HCT116 (cell line): Measurements from ENCODE around the gene EMC10. TPM values are rescaled to one million over a fixed set of nuclear protein-coding genes. Genes with fewer than 3 reads are reported as not detected.
A peak's percentile ranks its signal among the peaks of the same experiment; 100 is the strongest.

ENCODE experiments used
- ATAC-seq: fragments of 200-7000 bp; cut with Tn5 transposase; 2 replicates; pipeline ENCODE4 v1.9.1; 2020; ENCODE audit warnings: mild to moderate bottlenecking, moderate library complexity
- BruUV-seq: library from RNA; stranded (reverse); fragments of 400-500 nt; replicated peaks from 2 replicates; lab custom pipeline; 2021; lab: Mats Ljungman, UMichigan
- CTCF ChIA-PET: fragments of 300-600 bp; sonication (Branson Sonifier 250); formaldehyde crosslinking; loops from one replicate; lab custom pipeline; 2021; ENCODE audit warnings: antibody characterized with exemption; lab: Charles Lee
- POLR2A ChIA-PET: fragments of 300-600, 350-600 bp; sonication (Branson Sonifier 250); formaldehyde crosslinking; loops from one replicate; lab custom pipeline; 2021; ENCODE audit warnings: antibody characterized with exemption; lab: Charles Lee
- RAD21 ChIA-PET, 2 experiments: fragments of 300-600 bp; sonication (Branson Sonifier 250); formaldehyde crosslinking; loops; one replicate each; lab custom pipeline; 2023; ENCODE audit warnings: low total read pairs in 2 of 2; ENCODE audit not compliant: uncharacterized antibody in 2 of 2, unreplicated experiment in 2 of 2, low non-redundant PET in 1 of 2; lab: Charles Lee
- DNase-seq: peaks from one replicate; pipeline ENCODE4 v3.0.0-alpha.2; 2010; ENCODE audit warnings: low read depth, low spot score
- H2AFZ ChIP-seq: fragments of 200-600 bp; shearing (Covaris generic), sonication (generic); 2 replicates; pipeline ENCODE4 v1.6.1; 2017; ENCODE audit warnings: low read depth, mixed run types, mixed read lengths, antibody characterized with exemption, low read length; ENCODE audit not compliant: poor library complexity, severe bottlenecking
- H3K27ac ChIP-seq: 2 replicates; pipeline ENCODE4 v1.5.1; 2012; ENCODE audit warnings: low read depth, low read length
- H3K27me3 ChIP-seq: fragments of 200-600 bp; sonication (generic); 2 replicates; pipeline ENCODE4 v1.6.1; 2016; ENCODE audit warnings: mixed run types, low read length, mixed read lengths; ENCODE audit not compliant: insufficient read depth
- H3K36me3 ChIP-seq, 2 experiments: fragments of 200-500 bp in 1 of 2; fragments of 200-600 bp in 1 of 2; sonication (Bioruptor generic) in 1 of 2; sonication (generic) in 1 of 2; 2 replicates each; pipeline versions ENCODE4 v1.5.1 to v1.6.1; 2014 to 2016; ENCODE audit warnings: low read length in 2 of 2, inconsistent platforms in 1 of 2, mixed read lengths in 1 of 2, mixed run types in 1 of 2; ENCODE audit not compliant: insufficient read depth in 2 of 2, control insufficient read depth in 1 of 2
- H3K4me1 ChIP-seq, 2 experiments: fragments of 200-600 bp in 1 of 2; sonication (generic) in 1 of 2; 2 replicates each; pipeline versions ENCODE4 v1.5.1 to v1.6.1; 2012 to 2017; ENCODE audit warnings: low read length in 2 of 2, inconsistent platforms in 1 of 2, mild to moderate bottlenecking in 1 of 2, mixed read lengths in 1 of 2, mixed run types in 1 of 2, moderate library complexity in 1 of 2; ENCODE audit not compliant: insufficient read depth in 2 of 2, control insufficient read depth in 1 of 2
- H3K4me2 ChIP-seq: fragments of 200-600 bp; sonication (generic); 2 replicates; pipeline ENCODE4 v1.6.1; 2017; ENCODE audit warnings: mixed run types, low read length, mixed read lengths
- H3K4me3 ChIP-seq, 2 experiments: fragments of 200-600 bp in 1 of 2; sonication (generic) in 1 of 2; replicated peaks in 1 of 2; 2 replicates each; pipeline ENCODE4 v1.5.1; 2011 to 2016; ENCODE audit warnings: low read length in 2 of 2, control low read depth in 1 of 2, low read depth in 1 of 2, mild to moderate bottlenecking in 1 of 2, mixed read lengths in 1 of 2, mixed run types in 1 of 2
- H3K79me2 ChIP-seq: fragments of 200-600 bp; sonication (generic); 2 replicates; pipeline ENCODE4 v1.6.1; 2017; ENCODE audit warnings: mild to moderate bottlenecking, mixed run types, low read length, moderate library complexity, mixed read lengths; ENCODE audit not compliant: insufficient read depth
- H3K9ac ChIP-seq: fragments of 200-600 bp; sonication (generic); 2 replicates; pipeline ENCODE4 v1.6.1; 2016; ENCODE audit warnings: low read length, mixed read lengths
- H3K9me2 ChIP-seq: fragments of 200-600 bp; sonication (generic), shearing (Covaris generic); 2 replicates; pipeline ENCODE4 v1.6.1; 2017; ENCODE audit warnings: mixed run types, mild to moderate bottlenecking, moderate library complexity; ENCODE audit not compliant: insufficient read depth
- H3K9me3 ChIP-seq, 2 experiments: fragments of 200-500 bp in 1 of 2; fragments of 200-600 bp in 1 of 2; sonication (Bioruptor generic) in 1 of 2; sonication (generic) in 1 of 2; 2 replicates each; pipeline ENCODE4 v1.6.1; 2014 to 2017; ENCODE audit warnings: low read length in 2 of 2, mixed read lengths in 2 of 2, inconsistent platforms in 1 of 2, low read depth in 1 of 2, mild to moderate bottlenecking in 1 of 2, mixed run types in 1 of 2, moderate library complexity in 1 of 2; ENCODE audit not compliant: control insufficient read depth in 1 of 2, insufficient read depth in 1 of 2
- H4K20me1 ChIP-seq: fragments of 200-600 bp; sonication (generic), shearing (Covaris generic); 2 replicates; pipeline ENCODE4 v1.6.1; 2017; ENCODE audit warnings: mixed run types, mild to moderate bottlenecking, moderate library complexity; ENCODE audit not compliant: insufficient read depth
- ELF1 ChIP-seq: IDR thresholded peaks from 2 replicates; pipeline ENCODE4 v1.6.1; 2012; ENCODE audit warnings: low read depth, borderline replicate concordance
- EZH2 ChIP-seq: fragments of 200-600 bp; sonication (generic); IDR thresholded peaks from 2 replicates; pipeline ENCODE4 v1.6.1; 2017; ENCODE audit warnings: antibody characterized with exemption, mixed run types
- JUND ChIP-seq: IDR thresholded peaks from 2 replicates; pipeline ENCODE4 v1.6.1; 2012
- RAD21 ChIP-seq: IDR thresholded peaks from 2 replicates; pipeline ENCODE4 v1.6.1; 2012; ENCODE audit warnings: low read depth, mild to moderate bottlenecking
- YY1 ChIP-seq: IDR thresholded peaks from 2 replicates; pipeline ENCODE4 v1.6.1; 2011; ENCODE audit warnings: low read length, low read depth, moderate library complexity, mild to moderate bottlenecking; ENCODE audit not compliant: insufficient replicate concordance; ENCODE audit errors: extremely low read depth
- ZNF274 ChIP-seq: fragments of 200-500 bp; sonication (Bioruptor generic); IDR thresholded peaks from 2 replicates; pipeline ENCODE4 v1.6.1; 2014; ENCODE audit warnings: mild to moderate bottlenecking, low read depth, low read length, inconsistent platforms
- intact Hi-C: fragments of 100-400 bp; cut with micrococcal nuclease; formaldehyde crosslinking; loops from 2 replicates; pipeline ENCODE4 v1.10.0; 2022
- total RNA-seq: library from RNA; stranded (reverse); gene quantifications from one replicate; pipeline ENCODE4 v1.2.1, GENCODE V29; 2021; ENCODE audit not compliant: unreplicated experiment
- TF ChIP-seq, protein P1 (sequence below), 3 experiments: fragments of 200-600 bp in 1 of 3; sonication (generic) in 1 of 3; IDR thresholded peaks in 2 of 3; conservative IDR thresholded peaks in 1 of 3; 2 replicates each; pipeline ENCODE4 v1.5.1; 2012 to 2017; ENCODE audit warnings: low read depth in 2 of 3, low read length in 2 of 3, antibody characterized with exemption in 1 of 3, borderline replicate concordance in 1 of 3, control low read depth in 1 of 3, mild to moderate bottlenecking in 1 of 3, mixed read lengths in 1 of 3, mixed run types in 1 of 3, moderate library complexity in 1 of 3; ENCODE audit not compliant: insufficient read depth in 1 of 3

The EMC10 gene
- total RNA-seq, 1 experiment from 2014 or later = 92.4 TPM

DNA sequence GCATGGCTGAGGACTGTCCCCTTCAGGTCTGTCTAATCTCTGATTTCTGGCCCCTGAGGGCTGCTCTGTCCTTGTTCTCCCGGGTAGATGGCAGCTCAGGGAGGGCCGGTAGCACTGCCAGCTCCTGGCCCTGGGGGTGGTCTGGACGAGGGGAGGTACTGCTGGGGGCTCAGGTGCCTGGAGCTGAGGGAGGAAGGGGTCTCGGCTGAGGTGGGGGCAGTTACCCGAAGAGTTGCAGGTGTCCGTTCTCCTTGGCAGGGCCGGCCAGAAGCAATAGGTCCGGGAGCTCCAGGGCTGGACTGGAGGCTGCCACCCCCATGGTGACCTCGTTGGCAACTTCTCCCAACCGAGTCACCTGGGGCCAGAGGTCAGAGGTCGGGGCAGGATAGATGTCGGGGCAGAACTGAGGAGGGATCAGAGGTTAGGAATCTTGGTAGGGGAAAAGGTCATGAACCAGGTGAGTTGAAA lies 1.2 kb upstream of the EMC10 start:
- no peak for ATAC-seq
- POLR2A ChIA-PET = interaction anchor here (1.2 kb wide), 1 partner anchor 9 kb away, joined by 3 read pairs; no protein-coding TSS in a partner anchor

More for the DNA sequence above, 1.2 kb upstream of the EMC10 start:
- Histone ChIP-seq H3K4me3 (peak overlapping the region in 1 of 2 experiments; percentile 100; a peak in 2 of 4 replicates), H2AFZ (no peak overlapping the region), H3K9ac (no peak overlapping the region), H3K27ac (peak overlapping the region; percentile 50; the same call in 1 of the 2 replicates), H3K79me2 (peaks cover 37% of the 10 kb centered on the region), H3K9me3 (no peaks in the 10 kb centered on the region), H3K27me3 (no peaks in the 10 kb centered on the region), H4K20me1 (no peaks in the 10 kb centered on the region), H3K9me2 (no peaks in the 10 kb centered on the region), H3K36me3 (peaks cover 4 to 13% of the 10 kb centered on the region in 2 experiments; a peak in 2 of 4 replicates), H3K4me1 (peaks cover 9 to 21% of the 10 kb centered on the region in 2 experiments; a peak in 3 of 4 replicates), H3K4me2 (peak overlapping the region; percentile 97; the same call in 1 of the 2 replicates)
- RAD21 ChIA-PET = no interaction called here
- intact Hi-C loops = no loop called here
- no peak for DNase-seq
- CTCF ChIA-PET = interaction anchor here (0.6 kb wide), 1 partner anchor 10 kb away, joined by 3 read pairs; no protein-coding TSS in a partner anchor
- BruUV-seq = no TSS peak
- TF ChIP-seq, protein P1, sequence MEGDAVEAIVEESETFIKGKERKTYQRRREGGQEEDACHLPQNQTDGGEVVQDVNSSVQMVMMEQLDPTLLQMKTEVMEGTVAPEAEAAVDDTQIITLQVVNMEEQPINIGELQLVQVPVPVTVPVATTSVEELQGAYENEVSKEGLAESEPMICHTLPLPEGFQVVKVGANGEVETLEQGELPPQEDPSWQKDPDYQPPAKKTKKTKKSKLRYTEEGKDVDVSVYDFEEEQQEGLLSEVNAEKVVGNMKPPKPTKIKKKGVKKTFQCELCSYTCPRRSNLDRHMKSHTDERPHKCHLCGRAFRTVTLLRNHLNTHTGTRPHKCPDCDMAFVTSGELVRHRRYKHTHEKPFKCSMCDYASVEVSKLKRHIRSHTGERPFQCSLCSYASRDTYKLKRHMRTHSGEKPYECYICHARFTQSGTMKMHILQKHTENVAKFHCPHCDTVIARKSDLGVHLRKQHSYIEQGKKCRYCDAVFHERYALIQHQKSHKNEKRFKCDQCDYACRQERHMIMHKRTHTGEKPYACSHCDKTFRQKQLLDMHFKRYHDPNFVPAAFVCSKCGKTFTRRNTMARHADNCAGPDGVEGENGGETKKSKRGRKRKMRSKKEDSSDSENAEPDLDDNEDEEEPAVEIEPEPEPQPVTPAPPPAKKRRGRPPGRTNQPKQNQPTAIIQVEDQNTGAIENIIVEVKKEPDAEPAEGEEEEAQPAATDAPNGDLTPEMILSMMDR (IDR thresholded peaks at IDR 0.05 in 2 of 3, conservative IDR thresholded peaks at IDR 0.05 in 1 of 3; ENCODE audit: borderline replicate concordance in 1 of 3, insufficient read depth in 1 of 3, low read depth in 2 of 3, low read length in 2 of 3) = no peak
- TF ChIP-seq EZH2 = no peak
- TF ChIP-seq ELF1 = no peak
- TF ChIP-seq YY1 = no peak
- TF ChIP-seq RAD21 = no peak
- no peak for TF ChIP-seq ZNF274
- TF ChIP-seq JUND = no peak
